HG03064 (cell line): Measurements from ENCODE around the gene NACA.
"Not testable (repeated sequence)": the region's sequence is repeated elsewhere in the genome, so short reads cannot be mapped to it uniquely, and the experiment has no call there.

Experiments used
- ATAC-seq: cut with Tn5 transposase; IDR thresholded peaks from one replicate; pipeline ENCODE4 v1.9.1; 2021; ENCODE audit warnings: low read depth; ENCODE audit not compliant: unreplicated experiment

NACA gene

GRCh38 chr12:56724972-56725722 is at the start of gene NACA:
Gene NACA, minus strand, starts transcription at chr12:56725299. Its CDS starts 778 bp downstream, at chr12:56724521.
- ATAC-seq: peak; percentile 91

GRCh38 chr12:56773113-56773512 is 48.0 kb upstream of the NACA start:
- no peak for ATAC-seq

GRCh38 chr12:56772625-56773024 is 47.5 kb upstream of the NACA start:
- no peak for ATAC-seq

- ATAC-seq: no peak
Observed at GRCh38 chr12:56769868-56770267, 44.8 kb upstream of the NACA start.

GRCh38 chr12:56768424-56768823 is 43.3 kb upstream of the NACA start:
- ATAC-seq: no peak

- ATAC-seq: peak; percentile 90
Observed at GRCh38 chr12:56766535-56766934, 41.4 kb upstream of the NACA start.

- ATAC-seq: no peak
Observed at GRCh38 chr12:56763753-56764657, 38.9 kb upstream of the NACA start.

- no peak for ATAC-seq
Observed at GRCh38 chr12:56761812-56762211, 36.7 kb upstream of the NACA start.

- ATAC-seq: no peak
Observed at GRCh38 chr12:56760460-56760859, 35.4 kb upstream of the NACA start.

GRCh38 chr12:56759263-56759908 is 34.3 kb upstream of the NACA start:
- ATAC-seq: no peak

- no peak for ATAC-seq
Observed at GRCh38 chr12:56758728-56759262, 33.7 kb upstream of the NACA start.

- not testable (repeated sequence) for ATAC-seq
Observed at GRCh38 chr12:56757971-56758370, 32.9 kb upstream of the NACA start.

- no peak for ATAC-seq
Observed at GRCh38 chr12:56753566-56753965, 28.5 kb upstream of the NACA start.

GRCh38 chr12:56751712-56752598 is 26.9 kb upstream of the NACA start, which contains the start of gene PRIM1:
Gene PRIM1, minus strand, starts transcription at chr12:56752323. Its CDS starts 25 bp downstream, at chr12:56752298.
- peak; percentile 62 for ATAC-seq

GRCh38 chr12:56750596-56750995 is 25.5 kb upstream of the NACA start:
- ATAC-seq: not testable (repeated sequence)

- ATAC-seq: no peak
Observed at GRCh38 chr12:56749853-56750252, 24.8 kb upstream of the NACA start.

GRCh38 chr12:56749359-56749758 is 24.3 kb upstream of the NACA start:
- ATAC-seq: no peak

GRCh38 chr12:56728139-56728861 is 3.2 kb upstream of the NACA start:
- no peak for ATAC-seq

- not testable (repeated sequence) for ATAC-seq
Observed at GRCh38 chr12:56726196-56726675, 1.1 kb upstream of the NACA start.
